HG03558 (cell line): ENCODE results near the gene CCDC43.

Source experiments
- ATAC-seq: cut with Tn5 transposase; IDR thresholded peaks from one replicate; pipeline ENCODE4 v1.9.1; 2021; ENCODE audit warnings: moderate number of reproducible peaks; ENCODE audit not compliant: unreplicated experiment; ENCODE audit errors: extremely low read depth

CCDC43 gene

DNA sequence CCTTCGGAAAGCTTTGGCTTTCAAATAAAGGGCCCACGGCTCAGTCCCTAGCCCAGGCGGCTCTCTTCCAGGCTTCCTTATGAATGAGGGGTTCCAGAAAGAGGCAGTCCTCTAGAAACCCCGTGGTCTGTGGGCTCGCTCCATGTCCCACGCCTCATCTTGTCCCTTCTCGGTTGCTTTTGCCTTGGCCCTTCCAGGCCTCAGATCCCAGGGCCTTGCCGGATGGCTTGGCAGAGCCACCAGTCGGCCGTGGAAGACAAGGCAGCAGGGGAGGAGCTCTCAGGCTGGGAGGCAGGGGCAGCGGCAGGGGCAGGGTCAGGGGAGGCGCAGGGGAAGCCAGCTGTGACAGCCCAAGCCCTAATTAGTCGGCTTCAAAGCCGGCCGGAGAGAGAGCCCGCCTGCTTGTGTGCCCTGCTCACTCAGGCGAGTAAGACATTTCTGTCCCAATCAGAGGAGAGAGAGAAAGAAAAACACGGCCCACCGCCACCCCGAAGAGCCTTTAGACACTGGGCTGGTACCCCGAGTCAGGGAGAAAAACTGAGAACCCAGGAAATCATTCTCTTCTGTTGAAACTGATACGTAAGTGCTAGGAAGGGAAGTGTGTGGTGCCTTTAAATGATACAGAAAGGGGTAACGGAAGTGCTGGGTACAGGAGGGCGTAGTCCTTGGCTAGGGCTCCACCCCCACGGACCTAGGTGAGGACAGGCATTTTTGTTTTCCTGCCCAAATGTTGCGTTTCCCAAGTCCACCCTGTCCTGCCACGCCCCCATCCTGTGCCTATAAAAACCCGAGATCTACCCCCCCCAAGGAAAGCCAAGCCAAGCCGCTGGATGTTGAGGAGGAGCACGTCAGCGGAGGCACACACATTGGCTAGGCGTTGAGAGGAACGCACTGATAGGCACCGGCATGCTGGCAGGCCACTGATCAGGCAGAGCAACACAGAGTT, 61.1 kb downstream of the CCDC43 start:
- ATAC-seq, result no peak

DNA sequence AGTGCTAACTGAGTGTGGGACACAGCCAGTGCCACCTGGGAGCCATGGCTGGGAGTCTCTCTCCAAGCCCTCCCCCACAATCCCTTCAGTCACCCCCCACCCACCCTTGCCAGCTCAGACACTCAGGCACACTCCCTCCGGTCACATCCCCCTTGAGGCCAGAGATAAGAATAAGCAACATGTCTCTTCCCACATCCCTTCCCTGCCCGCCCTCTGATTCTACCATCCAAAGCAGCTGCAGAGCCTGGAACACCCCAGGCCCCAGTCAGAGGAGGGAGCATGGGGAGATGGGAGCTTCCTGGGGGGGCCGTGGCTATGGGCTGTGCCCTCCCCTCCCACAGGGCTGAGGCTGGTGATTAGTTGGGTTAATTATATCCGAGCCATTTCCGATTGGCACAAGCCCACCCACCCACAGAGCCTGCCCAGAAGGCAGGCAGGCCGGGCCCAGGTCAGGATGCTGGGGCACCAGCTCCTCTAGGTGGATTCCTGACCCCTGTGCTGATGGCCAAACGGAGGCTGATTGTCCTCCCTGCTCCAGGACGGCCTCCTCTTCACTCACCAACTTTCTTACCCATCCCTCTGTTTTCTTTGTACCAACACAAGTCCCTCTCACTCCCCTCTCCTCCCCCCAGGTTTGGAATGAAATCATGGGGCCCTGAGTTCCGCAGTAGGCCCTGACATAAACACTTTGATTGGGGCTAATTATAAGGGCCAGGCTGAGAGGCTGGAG, 61.9 kb downstream of the CCDC43 start:
- no peak for ATAC-seq
